H1 (cell line): ENCODE measurements around the gene MYPOP. TPM values are rescaled to one million over a fixed set of nuclear protein-coding genes. Genes with fewer than 3 reads are reported as not detected.

Source experiments
- CTCF ChIA-PET: fragments of 300-600 bp; sonication (Branson Sonifier 250); formaldehyde crosslinking; loops from one replicate; lab custom pipeline; 2021; ENCODE audit not compliant: partially characterized antibody; lab: Charles Lee
- POLR2A ChIA-PET: fragments of 300-600 bp; sonication (Branson Sonifier 250); formaldehyde crosslinking; loops from one replicate; lab custom pipeline; 2021; ENCODE audit warnings: inconsistent platforms; ENCODE audit not compliant: partially characterized antibody; lab: Charles Lee
- DNase-seq, 2 experiments: peaks; one replicate each; pipeline versions ENCODE4 v3.0.0 to v3.0.0-alpha.2; 2010 to 2022; ENCODE audit warnings: low spot score in 2 of 2, low read depth in 1 of 2, mixed read lengths in 1 of 2
- FAIRE-seq: peaks from 2 replicates; lab custom pipeline; 2011; peaks lifted over from hg19 to GRCh38; lab: Jason Lieb, UNC
- H2AFZ ChIP-seq: 2 replicates; pipeline ENCODE4 v1.8.1; 2012; ENCODE audit warnings: low read length, inconsistent platforms
- H2AK5ac ChIP-seq: 2 replicates; pipeline ENCODE4 v1.6.1; 2013; ENCODE audit warnings: low read depth, low read length
- H2BK120ac ChIP-seq: replicated peaks from 2 replicates; pipeline ENCODE3; 2013; ENCODE audit warnings: low read depth, low read length, inconsistent platforms
- H2BK12ac ChIP-seq: 2 replicates; pipeline ENCODE4 v1.6.1; 2013; ENCODE audit warnings: low read depth, low read length
- H2BK15ac ChIP-seq: 2 replicates; pipeline ENCODE4 v1.6.1; 2013; ENCODE audit warnings: low read length
- H2BK20ac ChIP-seq: 2 replicates; pipeline ENCODE4 v1.6.1; 2013; ENCODE audit warnings: low read length
- H2BK5ac ChIP-seq: 2 replicates; pipeline ENCODE4 v1.6.1; 2013; ENCODE audit warnings: low read depth, low read length
- H3K14ac ChIP-seq: 2 replicates; pipeline ENCODE4 v1.6.1; 2013; ENCODE audit warnings: inconsistent platforms; ENCODE audit not compliant: insufficient read length
- H3K18ac ChIP-seq: 2 replicates; pipeline ENCODE4 v1.6.1; 2013; ENCODE audit warnings: low read length; ENCODE audit errors: extremely low read depth
- H3K23ac ChIP-seq: 2 replicates; pipeline ENCODE4 v1.6.1; 2013; ENCODE audit warnings: inconsistent platforms; ENCODE audit not compliant: insufficient read length
- H3K23me2 ChIP-seq: 2 replicates; pipeline ENCODE4 v1.6.1; 2013; ENCODE audit warnings: low read depth, low read length
- H3K27ac ChIP-seq: 2 replicates; pipeline ENCODE4 v1.6.1; 2011; ENCODE audit warnings: low read depth, low read length, inconsistent platforms
- H3K27me3 ChIP-seq, 4 experiments: replicated peaks in 1 of 4; 1 replicate in 1 of 4; 2 replicates in 3 of 4; pipeline versions ENCODE4 v1.6.1 to v1.8.1; 2011 to 2013; ENCODE audit warnings: low read length in 3 of 4, mild to moderate bottlenecking in 3 of 4, inconsistent platforms in 2 of 4, mixed read lengths in 2 of 4, moderate library complexity in 1 of 4; ENCODE audit not compliant: control insufficient read depth in 3 of 4, insufficient read depth in 3 of 4; ENCODE audit errors: extremely low read depth in 1 of 4
- H3K36me3 ChIP-seq, 4 experiments: 2 replicates each; pipeline versions ENCODE4 v1.6.1 to v1.8.1; 2011 to 2013; ENCODE audit warnings: mild to moderate bottlenecking in 4 of 4, low read length in 3 of 4, moderate library complexity in 2 of 4, control low read depth in 1 of 4, inconsistent platforms in 1 of 4; ENCODE audit not compliant: insufficient read depth in 4 of 4, control insufficient read depth in 2 of 4
- H3K4ac ChIP-seq: replicated peaks from 2 replicates; pipeline ENCODE3; 2013; ENCODE audit warnings: low read length, low read depth, mixed read lengths, inconsistent platforms; ENCODE audit not compliant: insufficient read length
- H3K4me1 ChIP-seq, 4 experiments: replicated peaks in 1 of 4; 1 replicate in 1 of 4; 2 replicates in 3 of 4; pipeline versions ENCODE4 v1.6.1 to v1.8.1; 2011 to 2013; ENCODE audit warnings: low read length in 3 of 4, inconsistent platforms in 2 of 4, mixed read lengths in 1 of 4; ENCODE audit not compliant: insufficient read depth in 4 of 4, control insufficient read depth in 3 of 4
- H3K4me2 ChIP-seq, 2 experiments: 2 replicates each; pipeline versions ENCODE4 v1.6.1 to v1.8.1; 2011 to 2013; ENCODE audit warnings: low read depth in 2 of 2, low read length in 2 of 2, control low read depth in 1 of 2, inconsistent platforms in 1 of 2, mild to moderate bottlenecking in 1 of 2; ENCODE audit not compliant: insufficient read depth in 1 of 2
- H3K4me3 ChIP-seq, 4 experiments: fragments of 200-600, 300-600 bp in 1 of 4; sonication (generic), shearing (Covaris generic), sonication (Bioruptor Twin) in 1 of 4; 2 replicates each; pipeline versions ENCODE4 v1.5.1 to v1.8.1; 2011 to 2016; ENCODE audit warnings: low read length in 4 of 4, low read depth in 3 of 4, control low read depth in 2 of 4, inconsistent platforms in 2 of 4, mild to moderate bottlenecking in 2 of 4, mixed read lengths in 1 of 4, moderate library complexity in 1 of 4; ENCODE audit not compliant: insufficient read depth in 2 of 4; ENCODE audit errors: extremely low read depth in 1 of 4
- H3K56ac ChIP-seq: replicated peaks from 2 replicates; pipeline ENCODE3; 2013; ENCODE audit warnings: low read depth, mild to moderate bottlenecking, mixed read lengths, low read length, inconsistent platforms; ENCODE audit not compliant: insufficient read length
- H3K79me1 ChIP-seq: 2 replicates; pipeline ENCODE4 v1.6.1; 2013; ENCODE audit warnings: low read depth, low read length, control low read depth
- H3K79me2 ChIP-seq, 2 experiments: 2 replicates each; pipeline versions ENCODE4 v1.6.1 to v1.8.1; 2012 to 2013; ENCODE audit warnings: low read length in 2 of 2, mild to moderate bottlenecking in 2 of 2, inconsistent platforms in 1 of 2; ENCODE audit not compliant: insufficient read depth in 2 of 2, control insufficient read depth in 1 of 2
- H3K9ac ChIP-seq, 4 experiments: replicated peaks in 1 of 4; 1 replicate in 1 of 4; 2 replicates in 3 of 4; pipeline versions ENCODE4 v1.6.1 to v1.8.1; 2011 to 2013; ENCODE audit warnings: low read depth in 3 of 4, low read length in 3 of 4, control low read depth in 2 of 4, mild to moderate bottlenecking in 2 of 4, moderate library complexity in 2 of 4, inconsistent platforms in 1 of 4; ENCODE audit errors: extremely low read depth in 1 of 4
- H3K9me3 ChIP-seq, 2 experiments: 2 replicates each; pipeline versions ENCODE4 v1.6.1 to v1.8.1; 2012 to 2013; ENCODE audit warnings: mild to moderate bottlenecking in 2 of 2, moderate library complexity in 2 of 2, control low read depth in 1 of 2, inconsistent platforms in 1 of 2, low read depth in 1 of 2, low read length in 1 of 2, mixed read lengths in 1 of 2; ENCODE audit not compliant: insufficient read depth in 2 of 2
- H4K20me1 ChIP-seq, 2 experiments: replicated peaks in 1 of 2; 2 replicates each; pipeline versions ENCODE3 to v1.8.1; 2011 to 2013; ENCODE audit warnings: inconsistent platforms in 2 of 2, low read length in 2 of 2, mild to moderate bottlenecking in 1 of 2; ENCODE audit not compliant: insufficient read depth in 2 of 2, control insufficient read depth in 1 of 2
- H4K5ac ChIP-seq: 2 replicates; pipeline ENCODE4 v1.6.1; 2013; ENCODE audit warnings: low read length, low read depth, mixed read lengths, inconsistent platforms; ENCODE audit not compliant: insufficient read length
- H4K8ac ChIP-seq: 2 replicates; pipeline ENCODE4 v1.8.0; 2013; ENCODE audit warnings: mild to moderate bottlenecking, moderate library complexity, low read length, inconsistent platforms; ENCODE audit not compliant: insufficient read depth; ENCODE audit errors: extremely low read depth
- H4K91ac ChIP-seq: replicated peaks from 2 replicates; pipeline ENCODE3; 2013; ENCODE audit warnings: low read length, mixed read lengths, inconsistent platforms; ENCODE audit not compliant: insufficient read length
- ATF2 ChIP-seq: IDR thresholded peaks from 2 replicates; pipeline ENCODE4 v1.6.1; 2012; ENCODE audit warnings: low read length, inconsistent platforms
- JUN ChIP-seq: IDR thresholded peaks from 2 replicates; pipeline ENCODE4 v1.6.1; 2011; ENCODE audit warnings: low read depth, mild to moderate bottlenecking, improper control_type of control experiment, low read length
- SP1 ChIP-seq: IDR thresholded peaks from 2 replicates; pipeline ENCODE4 v1.6.1; 2011; ENCODE audit warnings: low read depth, low read length
- WGBS, 2 experiments: shearing (Covaris generic) in 1 of 2; methylation state at CpG; one replicate each; pipeline versions ENCODE4 v1.1.6 to v1.1.7; 2013 to 2015; ENCODE audit warnings: low lambda C conversion rate in 2 of 2, mixed read lengths in 2 of 2, inconsistent platforms in 1 of 2, low coverage in 1 of 2, missing lambda C conversion rate in 1 of 2; ENCODE audit not compliant: insufficient replicate concordance in 2 of 2, insufficient coverage in 1 of 2, insufficient read length in 1 of 2; ENCODE audit errors: extremely low coverage in 1 of 2, missing lambda C conversion rate in 1 of 2; 5-methylcytosine and 5-hydroxymethylcytosine counted together
- polyA plus RNA-seq, 7 experiments: library from polyadenylated mRNA; depleted of rRNA in 3 of 7; stranded (reverse) in 5 of 7; unstranded in 2 of 7; fragments of >200 nt in 5 of 7; fragments of 200-250 nt in 2 of 7; gene quantifications; 1 replicate in 5 of 7; 2 replicates in 1 of 7; 4 replicates in 1 of 7; pipeline versions ENCODE4 v1.2.1 to v1.2.3, GENCODE V29; 2011 to 2013; ENCODE audit warnings: missing spikeins in 2 of 7, mixed read lengths in 2 of 7
- total RNA-seq: library from RNA; stranded (reverse); fragmentation: NEBNext Ultra II Directional; extraction: Animal tissue kit (Norgen Biotek cat#: 25700); gene quantifications from 2 replicates; pipeline ENCODE4 v1.2.1, GENCODE V29; 2021

The MYPOP gene
- total and polyA plus RNA-seq, 2 of the 8 experiments (the other 6 are each of a cell fraction or from before 2014, with no cell fraction given) = 3.2 to 11.1 TPM

DNA sequence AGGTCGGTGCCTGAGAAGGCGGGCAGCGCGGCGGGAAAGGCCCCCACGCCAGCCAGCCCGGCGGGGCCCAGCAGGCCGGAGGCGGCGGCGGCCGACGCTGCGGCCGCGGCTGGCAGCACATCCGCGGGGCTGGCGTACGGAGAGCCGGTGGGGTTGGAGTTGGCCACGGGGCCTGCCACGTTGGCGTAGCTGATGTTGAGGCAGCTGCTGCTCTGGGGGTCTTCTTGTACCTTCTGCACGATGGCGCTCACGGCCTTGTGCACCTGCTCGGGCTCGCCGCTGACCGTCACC is 38.0 kb upstream of the MYPOP start:
- Histone ChIP-seq H3K79me1 (no peaks in the 10 kb centered on the region), H3K18ac (no peak overlapping the region), H2BK120ac (no peak overlapping the region), H3K4ac (no peak overlapping the region), H2AFZ (no peak overlapping the region), H3K14ac (no peak overlapping the region), H3K27ac (no peak overlapping the region), H2BK12ac (no peak overlapping the region), H3K79me2 (no peaks in the 10 kb centered on the region), H3K23me2 (no peaks in the 10 kb centered on the region), H2BK15ac (no peak overlapping the region), H4K20me1 (peaks cover 0 to 2% of the 10 kb centered on the region in 2 experiments), H2AK5ac (no peak overlapping the region), H3K9ac (no peak overlapping the region), H3K56ac (no peak overlapping the region), H3K36me3 (peaks cover 0 to 9% (median 0%) of the 10 kb centered on the region in 4 experiments; a peak in 2 of 8 replicates), H4K5ac (no peak overlapping the region), H3K23ac (no peak overlapping the region), H4K8ac (no peak overlapping the region), H3K4me2 (no peak overlapping the region), H4K91ac (no peak overlapping the region), H2BK20ac (no peak overlapping the region), H3K27me3 (no peaks in the 10 kb centered on the region), H3K4me1 (no peaks in the 10 kb centered on the region), H3K4me3 (no peak overlapping the region), H2BK5ac (no peak overlapping the region), H3K9me3 (no peaks in the 10 kb centered on the region)
- TF ChIP-seq SP1 (no peak), JUN (no peak), ATF2 (no peak)
- FAIRE-seq (no peak), DNase-seq (no peak)
- CTCF ChIA-PET = interaction anchor here (0.7 kb wide), 1 partner anchor 137 kb away, joined by 3 read pairs; no protein-coding TSS in a partner anchor
- POLR2A ChIA-PET = interaction anchor here (0.8 to 1.2 kb wide), 2 partner anchors 12 kb away, joined by 3 to 4 read pairs; no protein-coding TSS in a partner anchor
- 84% methylated on average over 27 of the region's 32 CpGs; no CpG with 5 or more reads in 1 of the 2 experiments for WGBS, 2 experiments
